IMR-90 (cell line): ENCODE measurements around the gene AKAP13. TPM values are rescaled to one million over a fixed set of nuclear protein-coding genes. Genes with fewer than 3 reads are reported as not detected.

Source experiments
- ATAC-seq: fragments of 200-7000 bp; cut with Tn5 transposase; 2 replicates; pipeline ENCODE4 v1.9.1; 2020; ENCODE audit warnings: low read depth, mild to moderate bottlenecking, moderate library complexity
- BruUV-seq: library from RNA; stranded (reverse); fragments of 400-500 nt; replicated peaks from 2 replicates; lab custom pipeline; 2021; lab: Mats Ljungman, UMichigan
- CTCF ChIA-PET: fragments of 300-600 bp; formaldehyde crosslinking; extraction: SDS; loops from one replicate; lab custom pipeline; 2021; ENCODE audit warnings: antibody characterized with exemption; lab: Yijun Ruan, JAX
- POLR2A ChIA-PET: fragments of 300-600 bp; sonication (Branson Sonifier 250); formaldehyde crosslinking; loops from one replicate; lab custom pipeline; 2022; ENCODE audit warnings: antibody characterized with exemption; ENCODE audit not compliant: unreplicated experiment; lab: Charles Lee
- DNase-seq: peaks from one replicate; pipeline ENCODE4 v3.0.0; 2013
- H2AFZ ChIP-seq: replicated peaks from 2 replicates; pipeline ENCODE3; 2013; ENCODE audit warnings: low read length, mild to moderate bottlenecking; ENCODE audit not compliant: poor library complexity
- H2AK5ac ChIP-seq: 2 replicates; pipeline ENCODE4 v1.6.1; 2013; ENCODE audit warnings: low read depth, low read length, inconsistent platforms
- H2AK9ac ChIP-seq: replicated peaks from 2 replicates; pipeline ENCODE3; 2013; ENCODE audit warnings: mild to moderate bottlenecking, low read depth, low read length, moderate library complexity; ENCODE audit not compliant: poor library complexity
- H2BK120ac ChIP-seq: 2 replicates; pipeline ENCODE4 v1.6.1; 2013; ENCODE audit warnings: low read depth, low read length, inconsistent platforms
- H2BK15ac ChIP-seq: 3 replicates; pipeline ENCODE4 v1.6.1; 2013; ENCODE audit warnings: low read depth, low read length, inconsistent platforms
- H2BK20ac ChIP-seq: 2 replicates; pipeline ENCODE4 v1.6.1; 2013; ENCODE audit warnings: low read depth, mild to moderate bottlenecking, inconsistent platforms, low read length, moderate library complexity
- H2BK5ac ChIP-seq: 2 replicates; pipeline ENCODE4 v1.6.1; 2013; ENCODE audit warnings: mild to moderate bottlenecking, low read depth, low read length, inconsistent platforms; ENCODE audit not compliant: poor library complexity, severe bottlenecking
- H3K14ac ChIP-seq: replicated peaks from 2 replicates; pipeline ENCODE4 v1.6.1; 2013; ENCODE audit warnings: low read depth, low read length, inconsistent platforms
- H3K18ac ChIP-seq: 2 replicates; pipeline ENCODE4 v1.6.1; 2013; ENCODE audit warnings: low read depth, low read length, control low read depth
- H3K23ac ChIP-seq: 2 replicates; pipeline ENCODE4 v1.6.1; 2013; ENCODE audit warnings: low read depth, low read length, inconsistent platforms
- H3K27ac ChIP-seq: 2 replicates; pipeline ENCODE4 v1.5.1; 2013; ENCODE audit warnings: mild to moderate bottlenecking, control low read depth, low read length; ENCODE audit not compliant: insufficient read depth
- H3K27me3 ChIP-seq: 2 replicates; pipeline ENCODE4 v1.6.1; 2013; ENCODE audit warnings: low read length; ENCODE audit not compliant: control insufficient read depth, insufficient read depth
- H3K36me3 ChIP-seq: 2 replicates; pipeline ENCODE4 v1.6.1; 2013; ENCODE audit warnings: low read length, mixed read lengths; ENCODE audit not compliant: control insufficient read depth, insufficient read depth
- H3K4ac ChIP-seq: 2 replicates; pipeline ENCODE4 v1.6.1; 2013; ENCODE audit warnings: low read depth, low read length, inconsistent platforms
- H3K4me1 ChIP-seq: 2 replicates; pipeline ENCODE4 v1.6.1; 2013; ENCODE audit warnings: low read length, mixed read lengths; ENCODE audit not compliant: control insufficient read depth, insufficient read depth
- H3K4me2 ChIP-seq: 2 replicates; pipeline ENCODE4 v1.6.1; 2013; ENCODE audit warnings: low read depth, mild to moderate bottlenecking, control low read depth, low read length, moderate library complexity
- H3K4me3 ChIP-seq: 2 replicates; pipeline ENCODE4 v1.5.1; 2013; ENCODE audit warnings: low read depth, mild to moderate bottlenecking, control low read depth, low read length, moderate library complexity; ENCODE audit not compliant: insufficient read depth
- H3K56ac ChIP-seq: 2 replicates; pipeline ENCODE4 v1.6.1; 2013; ENCODE audit warnings: low read length, inconsistent platforms; ENCODE audit not compliant: insufficient read depth; ENCODE audit errors: extremely low read depth
- H3K79me1 ChIP-seq, 2 experiments: 2 replicates each; pipeline ENCODE4 v1.6.1; 2013; ENCODE audit warnings: low read length in 2 of 2, inconsistent platforms in 1 of 2, low read depth in 1 of 2
- H3K9ac ChIP-seq: 2 replicates; pipeline ENCODE4 v1.6.1; 2013; ENCODE audit warnings: low read depth, low read length, control low read depth
- H3K9me1 ChIP-seq: 2 replicates; pipeline ENCODE4 v1.6.1; 2013; ENCODE audit warnings: low read length, inconsistent platforms; ENCODE audit not compliant: insufficient read depth
- H3K9me3 ChIP-seq: 2 replicates; pipeline ENCODE4 v1.6.1; 2013; ENCODE audit warnings: low read length; ENCODE audit not compliant: control insufficient read depth, insufficient read depth
- H4K20me1 ChIP-seq: 2 replicates; pipeline ENCODE4 v1.6.1; 2013; ENCODE audit warnings: low read length, inconsistent platforms; ENCODE audit not compliant: insufficient read depth
- H4K5ac ChIP-seq: 2 replicates; pipeline ENCODE4 v1.6.1; 2013; ENCODE audit warnings: mild to moderate bottlenecking, low read depth, low read length, control low read depth
- H4K8ac ChIP-seq, 2 experiments: 2 replicates each; pipeline ENCODE4 v1.6.1; 2013; ENCODE audit warnings: low read depth in 2 of 2, low read length in 2 of 2, control low read depth in 1 of 2, inconsistent platforms in 1 of 2
- H4K91ac ChIP-seq: 2 replicates; pipeline ENCODE4 v1.6.1; 2013; ENCODE audit warnings: low read depth, low read length, inconsistent platforms; ENCODE audit not compliant: insufficient read depth
- BHLHE40 ChIP-seq: fragments of 150-350 bp; IDR thresholded peaks from 2 replicates; pipeline ENCODE4 v1.6.1; 2016; ENCODE audit warnings: mild to moderate bottlenecking, low read depth, low read length
- CEBPB ChIP-seq: IDR thresholded peaks from 2 replicates; pipeline ENCODE4 v1.6.1; 2012; ENCODE audit warnings: low read depth, low read length, improper control_type of control experiment
- FOS ChIP-seq: fragments of 150-350 bp; IDR thresholded peaks from 2 replicates; pipeline ENCODE4 v1.6.1; 2016; ENCODE audit warnings: low read depth, low read length
- MAFK ChIP-seq: IDR thresholded peaks from 2 replicates; pipeline ENCODE4 v1.6.1; 2012; ENCODE audit warnings: low read depth, low read length, improper control_type of control experiment
- MXI1 ChIP-seq: IDR thresholded peaks from 2 replicates; pipeline ENCODE4 v1.6.1; 2012; ENCODE audit warnings: low read depth, mild to moderate bottlenecking, low read length, moderate library complexity, borderline replicate concordance
- POLR2A ChIP-seq: IDR thresholded peaks from 2 replicates; pipeline ENCODE4 v1.6.1; 2012; ENCODE audit warnings: mild to moderate bottlenecking, low read depth, low read length
- RAD21 ChIP-seq: IDR thresholded peaks from 2 replicates; pipeline ENCODE4 v1.6.1; 2012; ENCODE audit warnings: low read length, improper control_type of control experiment
- RCOR1 ChIP-seq: IDR thresholded peaks from 2 replicates; pipeline ENCODE4 v1.6.1; 2012; ENCODE audit warnings: mild to moderate bottlenecking, low read length, improper control_type of control experiment; ENCODE audit not compliant: insufficient replicate concordance
- RFX5 ChIP-seq: IDR thresholded peaks from 2 replicates; pipeline ENCODE4 v1.8.0; 2012; ENCODE audit warnings: low read depth, mild to moderate bottlenecking, low read length, moderate library complexity
- SMC3 ChIP-seq: fragments of 150-350 bp; IDR thresholded peaks from 2 replicates; pipeline ENCODE4 v1.6.1; 2016; ENCODE audit warnings: low read depth, mild to moderate bottlenecking, antibody characterized with exemption, low read length, moderate library complexity
- WGBS, 2 experiments: methylation state at CpG; one replicate each; pipeline versions ENCODE4 v1.1.5 to v1.1.7; 2013; ENCODE audit warnings: missing lambda C conversion rate in 2 of 2; ENCODE audit not compliant: insufficient read length in 1 of 2; ENCODE audit errors: extremely low coverage in 2 of 2; 5-methylcytosine and 5-hydroxymethylcytosine counted together
- dilution Hi-C: fragments of 300-500 bp; cut with HindIII; formaldehyde crosslinking; loops from one replicate; pipeline ENCODE4 v1.14.3; 2018; ENCODE audit warnings: low sequenced_read_pairs; ENCODE audit not compliant: unreplicated experiment
- in situ Hi-C: fragments of 300-500 bp; cut with MboI; formaldehyde crosslinking; loops from 3 replicates; pipeline ENCODE4 v1.14.3; 2019; ENCODE audit warnings: low sequenced_read_pairs, inconsistent platforms, mixed read lengths
- intact Hi-C: fragments of 100-400 bp; cut with micrococcal nuclease; formaldehyde crosslinking; loops from 2 replicates; pipeline ENCODE4 v1.10.0; 2022
- polyA plus RNA-seq, 3 experiments: library from polyadenylated mRNA; depleted of rRNA; stranded (reverse); fragments of >200 nt; gene quantifications; 2 replicates each; pipeline ENCODE4 v1.2.3, GENCODE V29; 2012; ENCODE audit warnings: low replicate concordance in 1 of 3
- total RNA-seq: library from RNA; depleted of rRNA; stranded (reverse); fragments of >200 nt; gene quantifications from 2 replicates; pipeline ENCODE4 v1.2.3, GENCODE V29; 2012
- TF ChIP-seq, protein P1 (sequence below): fragments of 150-350 bp; IDR thresholded peaks from 2 replicates; pipeline ENCODE4 v1.6.1; 2017; ENCODE audit warnings: mild to moderate bottlenecking, antibody characterized with exemption, low read length, low read depth
- TF ChIP-seq, protein P2 (sequence below): conservative IDR thresholded peaks from 2 replicates; pipeline ENCODE4 v1.5.1; 2012; ENCODE audit warnings: mild to moderate bottlenecking, low read depth, low read length, improper control_type of control experiment

Gene AKAP13
- total and polyA plus RNA-seq, 2 of the 4 experiments (the other 2 are of a cell fraction), result 10.4 to 46.4 TPM

- TF ChIP-seq MAFK (no peak), RAD21 (peak; percentile 35), FOS (peak; percentile 90), RFX5 (no peak)
Measured at GRCh38 chr15:85412956-85413854, 32.8 kb downstream of the AKAP13 start (continued).

DNA sequence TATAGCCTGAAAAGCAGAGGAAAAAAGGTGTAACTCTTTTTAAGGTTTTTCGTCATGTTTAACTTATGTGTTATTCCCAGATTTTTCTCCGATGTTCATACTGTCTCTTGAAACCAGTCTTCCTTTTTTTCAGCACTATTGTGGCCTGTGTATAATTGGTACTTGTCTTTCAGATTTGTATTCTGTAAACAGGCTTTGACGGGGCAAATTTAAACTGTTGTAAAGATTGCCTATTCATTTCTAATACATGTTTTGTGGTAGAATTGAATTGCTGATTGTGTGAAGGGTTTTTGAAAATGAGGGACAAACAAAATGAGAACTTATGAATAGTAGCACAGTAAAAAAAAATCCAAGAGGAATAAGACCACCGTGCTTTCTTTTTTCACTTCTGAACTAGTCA, 33.6 kb downstream of the AKAP13 start:
- no peak overlapping the region for H2AK5ac ChIP-seq
- ATAC-seq (no peak), DNase-seq (no peak)
- H3K4ac ChIP-seq, result no peak overlapping the region
- H4K5ac ChIP-seq, result no peak overlapping the region
- H3K4me2 ChIP-seq, result no peak overlapping the region
- no peak overlapping the region for H3K4me3 ChIP-seq
- H3K36me3 ChIP-seq, result no peaks in the 10 kb centered on the region
- peaks cover 27 to 61% of the 10 kb centered on the region in 2 experiments for H3K79me1 ChIP-seq
- in situ Hi-C loops, result no loop called here
- H2BK20ac ChIP-seq, result no peak overlapping the region
- peak overlapping the region; percentile 24; the same call in 1 of the 2 replicates for H2BK120ac ChIP-seq
- peaks cover 8% of the 10 kb centered on the region for H3K4me1 ChIP-seq
- no peak overlapping the region for H3K56ac ChIP-seq
- no peak overlapping the region for H4K8ac ChIP-seq
- dilution Hi-C loops, result no loop called here
- H2AK9ac ChIP-seq, result no peak overlapping the region
- no peak overlapping the region for H3K9ac ChIP-seq
- H3K27ac ChIP-seq, result no peak overlapping the region
- BruUV-seq, result no TSS peak
- WGBS, 2 experiments, result no CpG with 5 or more reads among the region's 4 CpGs
- H3K9me3 ChIP-seq, result no peaks in the 10 kb centered on the region
- ChIA-PET CTCF (interaction anchor here (0.8 to 1.8 kb wide), 4 partner anchors 26 to 117 kb away, joined by 3 to 9 read pairs (median 4); no protein-coding TSS in a partner anchor), POLR2A (no interaction called here)
- H2BK5ac ChIP-seq, result no peak overlapping the region
- intact Hi-C loops, result loop anchor here (1.0 to 10.0 kb wide), 2 partner anchors 118 to 211 kb away; no protein-coding TSS in a partner anchor
- H3K9me1 ChIP-seq, result peaks cover 3% of the 10 kb centered on the region
- H3K18ac ChIP-seq, result no peak overlapping the region
- H3K14ac ChIP-seq, result no peak overlapping the region
- no peaks in the 10 kb centered on the region for H3K27me3 ChIP-seq
- peaks cover 40% of the 10 kb centered on the region for H4K20me1 ChIP-seq
- no peak overlapping the region for H3K23ac ChIP-seq
- H2AFZ ChIP-seq, result no peak overlapping the region
- H4K91ac ChIP-seq, result no peak overlapping the region
- H2BK15ac ChIP-seq, result no peak overlapping the region; the same call in 2 of the 3 replicates
- TF ChIP-seq SMC3 (no peak), RCOR1 (no peak), CEBPB (no peak), RAD21 (no peak), BHLHE40 (no peak), MXI1 (no peak), POLR2A (no peak), RFX5 (no peak)
- TF ChIP-seq, protein P1, sequence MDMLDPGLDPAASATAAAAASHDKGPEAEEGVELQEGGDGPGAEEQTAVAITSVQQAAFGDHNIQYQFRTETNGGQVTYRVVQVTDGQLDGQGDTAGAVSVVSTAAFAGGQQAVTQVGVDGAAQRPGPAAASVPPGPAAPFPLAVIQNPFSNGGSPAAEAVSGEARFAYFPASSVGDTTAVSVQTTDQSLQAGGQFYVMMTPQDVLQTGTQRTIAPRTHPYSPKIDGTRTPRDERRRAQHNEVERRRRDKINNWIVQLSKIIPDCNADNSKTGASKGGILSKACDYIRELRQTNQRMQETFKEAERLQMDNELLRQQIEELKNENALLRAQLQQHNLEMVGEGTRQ, result no peak
- TF ChIP-seq, protein P2, sequence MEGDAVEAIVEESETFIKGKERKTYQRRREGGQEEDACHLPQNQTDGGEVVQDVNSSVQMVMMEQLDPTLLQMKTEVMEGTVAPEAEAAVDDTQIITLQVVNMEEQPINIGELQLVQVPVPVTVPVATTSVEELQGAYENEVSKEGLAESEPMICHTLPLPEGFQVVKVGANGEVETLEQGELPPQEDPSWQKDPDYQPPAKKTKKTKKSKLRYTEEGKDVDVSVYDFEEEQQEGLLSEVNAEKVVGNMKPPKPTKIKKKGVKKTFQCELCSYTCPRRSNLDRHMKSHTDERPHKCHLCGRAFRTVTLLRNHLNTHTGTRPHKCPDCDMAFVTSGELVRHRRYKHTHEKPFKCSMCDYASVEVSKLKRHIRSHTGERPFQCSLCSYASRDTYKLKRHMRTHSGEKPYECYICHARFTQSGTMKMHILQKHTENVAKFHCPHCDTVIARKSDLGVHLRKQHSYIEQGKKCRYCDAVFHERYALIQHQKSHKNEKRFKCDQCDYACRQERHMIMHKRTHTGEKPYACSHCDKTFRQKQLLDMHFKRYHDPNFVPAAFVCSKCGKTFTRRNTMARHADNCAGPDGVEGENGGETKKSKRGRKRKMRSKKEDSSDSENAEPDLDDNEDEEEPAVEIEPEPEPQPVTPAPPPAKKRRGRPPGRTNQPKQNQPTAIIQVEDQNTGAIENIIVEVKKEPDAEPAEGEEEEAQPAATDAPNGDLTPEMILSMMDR, result no peak
